NCI-H226 (cell line): ENCODE data around the gene TRHDE.

Source experiments
- DNase-seq: peaks from one replicate; pipeline ENCODE4 v3.0.0-alpha.2; 2015

Gene TRHDE

GRCh38 chr12:72273851-72274351 is 1.7 kb downstream of the TRHDE start:
- no peak for DNase-seq

- no peak for DNase-seq
These were observed 2.8 kb downstream of the TRHDE start for GRCh38 chr12:72274931-72275330.

GRCh38 chr12:72275526-72275925 is 3.4 kb downstream of the TRHDE start:
- no peak for DNase-seq

GRCh38 chr12:72276181-72276805 is 4.1 kb downstream of the TRHDE start:
- DNase-seq: no peak

- no peak for DNase-seq
These were observed 5.2 kb downstream of the TRHDE start for GRCh38 chr12:72277415-72277814.

GRCh38 chr12:72278894-72279293 is 6.7 kb downstream of the TRHDE start:
- DNase-seq: no peak

- no peak for DNase-seq
These were observed 9.0 kb downstream of the TRHDE start for GRCh38 chr12:72281126-72281525.

GRCh38 chr12:72282721-72283120 is 10.6 kb downstream of the TRHDE start:
- DNase-seq: peak; percentile 33

GRCh38 chr12:72285861-72286260 is 13.7 kb downstream of the TRHDE start:
- no peak for DNase-seq

- DNase-seq: no peak
These were observed 14.4 kb downstream of the TRHDE start for GRCh38 chr12:72286526-72286925.

GRCh38 chr12:72288436-72288835 is 16.3 kb downstream of the TRHDE start:
- DNase-seq: no peak

GRCh38 chr12:72288911-72289310 is 16.7 kb downstream of the TRHDE start:
- DNase-seq: no peak

- no peak for DNase-seq
These were observed 17.5 kb downstream of the TRHDE start for GRCh38 chr12:72289633-72290032.

- no peak for DNase-seq
These were observed 19.0 kb downstream of the TRHDE start for GRCh38 chr12:72291175-72291574.

- DNase-seq: no peak
These were observed 21.5 kb downstream of the TRHDE start for GRCh38 chr12:72293701-72294100.

GRCh38 chr12:72295101-72295500 is 22.9 kb downstream of the TRHDE start:
- no peak for DNase-seq

GRCh38 chr12:72295744-72296143 is 23.6 kb downstream of the TRHDE start:
- DNase-seq: no peak

GRCh38 chr12:72296389-72296788 is 24.2 kb downstream of the TRHDE start:
- DNase-seq: peak; percentile 81

- no peak for DNase-seq
These were observed 25.5 kb downstream of the TRHDE start for GRCh38 chr12:72297666-72298065.

- no peak for DNase-seq
These were observed 28.6 kb downstream of the TRHDE start for GRCh38 chr12:72300728-72301127.

- peak; percentile 19 for DNase-seq
These were observed 32.6 kb downstream of the TRHDE start for GRCh38 chr12:72304751-72305150.

GRCh38 chr12:72307229-72307628 is 35.1 kb downstream of the TRHDE start:
- DNase-seq: no peak

GRCh38 chr12:72311946-72312345 is 39.8 kb downstream of the TRHDE start:
- no peak for DNase-seq

GRCh38 chr12:72313806-72314205 is 41.6 kb downstream of the TRHDE start:
- DNase-seq: no peak

- DNase-seq: no peak
These were observed 43.7 kb downstream of the TRHDE start for GRCh38 chr12:72315858-72316257.
